Measurements from ENCODE around the gene SLC37A3. TPM values are rescaled to one million over a fixed set of nuclear protein-coding genes. Genes with fewer than 3 reads are reported as not detected.
"Not testable (repeated sequence)": the region's sequence is repeated elsewhere in the genome, so short reads cannot be mapped to it uniquely, and the experiment has no call there.

SLC37A3 gene
- total RNA-seq, 1 experiment from 2014 or later: 25.5 TPM

DNA sequence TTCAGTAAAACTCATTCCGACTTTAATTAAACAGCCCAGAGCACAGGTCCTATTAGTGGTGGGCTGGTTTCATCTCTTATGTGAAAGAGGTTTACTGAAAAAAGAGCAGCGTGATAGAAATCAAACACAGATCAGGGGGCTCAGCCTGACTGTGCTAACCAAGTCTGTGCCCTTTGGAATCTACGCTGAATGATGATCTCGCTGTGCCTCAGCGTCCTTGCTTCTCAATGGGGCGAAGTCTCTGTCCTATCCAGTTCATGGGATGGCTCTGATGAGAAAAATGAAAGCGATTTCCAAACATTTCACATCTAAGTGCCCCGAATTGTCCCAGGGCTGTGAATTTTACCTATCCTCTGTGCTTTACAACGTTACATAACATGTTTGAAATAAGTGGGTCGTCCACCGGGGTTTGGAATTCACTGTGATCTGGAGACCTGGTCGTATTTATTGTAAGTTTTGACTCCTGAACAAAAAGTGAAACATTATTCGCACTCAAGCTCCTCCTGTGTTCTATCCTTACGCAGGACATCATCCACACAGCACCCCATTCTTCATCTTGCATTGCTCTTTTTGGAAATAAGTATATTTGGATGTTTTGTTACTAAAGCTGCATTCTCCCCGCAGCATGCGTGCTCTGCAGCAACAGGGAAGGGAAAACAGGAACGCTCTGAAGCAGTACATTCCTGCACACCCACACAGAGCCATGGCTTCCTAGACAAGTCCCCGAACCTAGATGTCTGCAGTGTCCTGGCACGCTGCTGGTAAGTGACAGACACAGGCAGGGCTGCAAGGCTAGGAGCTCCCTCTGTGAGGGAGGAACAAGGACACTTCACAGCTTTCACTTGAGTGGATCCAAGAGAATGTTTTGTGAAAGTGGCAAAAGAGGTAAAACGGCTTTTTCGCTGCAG is 83.5 kb downstream of the SLC37A3 start:
- Mint-ChIP-seq H3K27ac (ENCODE audit: low read depth, unreplicated experiment) (peak overlapping the region; percentile 95), H3K4me1 (ENCODE audit: insufficient read depth, unreplicated experiment) (peaks cover 32% of the 10 kb centered on the region), H3K27me3 (ENCODE audit: insufficient read depth, unreplicated experiment) (no peaks in the 10 kb centered on the region), H3K4me3 (ENCODE audit: unreplicated experiment) (peak overlapping the region; percentile 71), H3K9me3 (ENCODE audit: unreplicated experiment) (peaks cover 21% of the 10 kb centered on the region), H3K36me3 (ENCODE audit: insufficient read depth, unreplicated experiment) (no peaks in the 10 kb centered on the region)
- DNase-seq (ENCODE audit: unreplicated experiment): no peak
- intact Hi-C loops (cut with micrococcal nuclease): no loop called here
- no TSS peak for BruUV-seq (replicated peaks)
- ChIA-PET POLR2A (interaction anchor here (0.7 to 3.7 kb wide), 6 partner anchors 8 to 168 kb away, joined by 3 to 97 read pairs (median 5); partner anchors contain the start of gene KDM7A), CTCF (interaction anchor here (1.2 to 3.5 kb wide), 3 partner anchors 11 to 383 kb away, joined by 5 to 22 read pairs (median 7); no protein-coding TSS in a partner anchor)
- TF ChIP-seq, protein P1, sequence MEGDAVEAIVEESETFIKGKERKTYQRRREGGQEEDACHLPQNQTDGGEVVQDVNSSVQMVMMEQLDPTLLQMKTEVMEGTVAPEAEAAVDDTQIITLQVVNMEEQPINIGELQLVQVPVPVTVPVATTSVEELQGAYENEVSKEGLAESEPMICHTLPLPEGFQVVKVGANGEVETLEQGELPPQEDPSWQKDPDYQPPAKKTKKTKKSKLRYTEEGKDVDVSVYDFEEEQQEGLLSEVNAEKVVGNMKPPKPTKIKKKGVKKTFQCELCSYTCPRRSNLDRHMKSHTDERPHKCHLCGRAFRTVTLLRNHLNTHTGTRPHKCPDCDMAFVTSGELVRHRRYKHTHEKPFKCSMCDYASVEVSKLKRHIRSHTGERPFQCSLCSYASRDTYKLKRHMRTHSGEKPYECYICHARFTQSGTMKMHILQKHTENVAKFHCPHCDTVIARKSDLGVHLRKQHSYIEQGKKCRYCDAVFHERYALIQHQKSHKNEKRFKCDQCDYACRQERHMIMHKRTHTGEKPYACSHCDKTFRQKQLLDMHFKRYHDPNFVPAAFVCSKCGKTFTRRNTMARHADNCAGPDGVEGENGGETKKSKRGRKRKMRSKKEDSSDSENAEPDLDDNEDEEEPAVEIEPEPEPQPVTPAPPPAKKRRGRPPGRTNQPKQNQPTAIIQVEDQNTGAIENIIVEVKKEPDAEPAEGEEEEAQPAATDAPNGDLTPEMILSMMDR (IDR thresholded peaks at IDR 0.05; ENCODE audit: unreplicated experiment): no peak

DNA sequence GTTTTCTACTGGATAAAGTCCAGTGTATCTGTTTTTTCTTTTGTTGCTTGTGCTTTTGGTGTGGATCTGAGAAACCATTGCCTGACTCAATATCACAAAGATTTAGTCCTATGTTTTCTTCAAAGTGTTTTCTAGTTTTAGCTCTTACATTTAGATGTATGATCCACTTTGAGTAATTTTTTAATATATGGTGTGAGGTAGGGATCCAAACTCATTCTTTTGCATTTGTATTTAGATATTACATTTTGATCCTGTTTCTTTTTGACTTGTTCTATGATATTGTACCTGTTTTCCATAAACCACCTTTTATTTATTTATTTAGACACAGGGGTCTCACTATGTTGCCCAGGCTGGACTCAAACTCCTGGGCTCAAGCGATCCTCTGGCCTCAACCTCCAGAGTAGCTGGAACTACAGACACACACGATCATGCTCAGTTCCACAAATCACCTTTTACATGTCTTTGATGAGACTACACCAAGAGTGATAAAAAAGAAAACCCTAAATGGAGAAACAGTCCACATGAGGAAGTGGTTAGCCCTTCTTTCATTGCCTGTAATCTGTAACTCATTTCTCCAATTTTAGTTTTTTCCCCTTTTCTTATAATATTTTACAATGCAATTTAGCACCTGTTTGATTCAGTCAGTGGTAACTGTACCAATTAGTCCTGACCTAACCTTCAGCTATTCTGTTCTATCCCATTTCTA is 86.0 kb downstream of the SLC37A3 start:
- Mint-ChIP-seq H3K27ac (ENCODE audit: low read depth, unreplicated experiment) (no peak overlapping the region), H3K4me3 (ENCODE audit: unreplicated experiment) (no peak overlapping the region), H3K27me3 (ENCODE audit: insufficient read depth, unreplicated experiment) (no peaks in the 10 kb centered on the region), H3K4me1 (ENCODE audit: insufficient read depth, unreplicated experiment) (peaks cover 32% of the 10 kb centered on the region), H3K9me3 (ENCODE audit: unreplicated experiment) (peaks cover 15% of the 10 kb centered on the region), H3K36me3 (ENCODE audit: insufficient read depth, unreplicated experiment) (no peaks in the 10 kb centered on the region)
- POLR2A ChIA-PET: interaction anchor here (0.7 kb wide), 3 partner anchors 70 to 1524 kb away, joined by 3 read pairs; no protein-coding TSS in a partner anchor
- CTCF ChIA-PET: interaction anchor here (0.8 kb wide), 1 partner anchor 61 kb away, joined by 3 read pairs; no protein-coding TSS in a partner anchor
- DNase-seq (ENCODE audit: unreplicated experiment): no peak
- TF ChIP-seq, protein P1 (IDR thresholded peaks at IDR 0.05; ENCODE audit: unreplicated experiment): no peak
- intact Hi-C loops (cut with micrococcal nuclease): no loop called here
- no TSS peak for BruUV-seq (replicated peaks)

DNA sequence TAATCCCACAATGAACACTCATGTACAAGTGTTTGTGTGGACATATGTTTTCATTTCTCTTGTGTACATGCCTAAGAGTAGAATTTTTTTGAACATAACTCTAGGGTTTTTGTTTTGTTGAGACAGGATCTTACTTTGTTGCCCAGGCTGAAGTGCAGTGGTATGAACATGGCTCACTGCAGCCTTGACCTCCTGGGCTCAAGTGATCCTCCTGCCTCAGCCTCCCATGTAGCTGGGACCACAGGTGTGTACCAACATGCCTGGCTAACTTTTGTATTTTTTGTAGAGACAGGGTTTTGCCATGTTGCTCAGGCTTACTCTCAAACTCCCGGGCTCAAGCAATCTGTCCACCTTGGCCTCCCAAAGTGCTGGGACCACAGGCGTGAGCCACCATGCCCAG is 87.2 kb downstream of the SLC37A3 start:
- H3K27ac Mint-ChIP-seq (ENCODE audit: low read depth, unreplicated experiment); H3K4me3 Mint-ChIP-seq (ENCODE audit: unreplicated experiment); DNase-seq (ENCODE audit: unreplicated experiment); intact Hi-C loops (cut with micrococcal nuclease); CTCF ChIA-PET; POLR2A ChIA-PET; H3K36me3 Mint-ChIP-seq (ENCODE audit: insufficient read depth, unreplicated experiment); BruUV-seq (replicated peaks); H3K27me3 Mint-ChIP-seq (ENCODE audit: insufficient read depth, unreplicated experiment): not testable (repeated sequence)
- Mint-ChIP-seq H3K4me1 (ENCODE audit: insufficient read depth, unreplicated experiment) (peaks cover 22% of the 10 kb centered on the region), H3K9me3 (ENCODE audit: unreplicated experiment) (peaks cover 15% of the 10 kb centered on the region)

DNA sequence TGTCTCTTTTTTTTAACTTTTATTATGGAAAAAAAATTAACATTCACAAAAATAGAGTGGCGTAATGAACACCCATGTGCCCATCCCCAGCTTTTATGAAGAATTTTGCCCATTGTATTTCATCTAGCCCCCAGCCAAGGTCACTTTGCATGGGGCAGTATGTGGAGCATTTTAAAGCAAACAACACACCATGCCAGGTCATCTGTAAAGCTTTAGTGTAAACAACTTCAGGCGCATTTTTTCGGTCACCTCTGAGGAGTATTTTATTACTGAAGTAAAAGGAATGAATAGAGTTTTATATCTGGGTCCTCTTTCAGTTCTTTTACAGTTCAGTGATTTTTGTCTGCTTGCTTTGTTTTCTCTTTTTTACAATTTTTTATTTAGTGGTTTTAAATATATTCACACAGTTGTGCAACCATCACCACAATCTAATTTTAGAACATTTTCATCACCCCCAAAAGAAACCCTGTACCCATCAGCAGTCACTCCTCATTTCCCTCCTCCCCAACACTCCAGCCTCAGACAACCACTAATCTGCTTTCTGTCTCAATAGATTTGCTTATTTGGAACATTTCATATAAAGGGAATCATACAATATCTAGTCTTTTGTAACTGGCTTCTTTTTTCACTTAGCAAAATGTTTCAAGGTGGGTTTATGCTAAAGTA is 87.9 kb downstream of the SLC37A3 start:
- no peak overlapping the region for H3K27ac Mint-ChIP-seq (ENCODE audit: low read depth, unreplicated experiment)

More for the DNA sequence above, 87.9 kb downstream of the SLC37A3 start:
- no peaks in the 10 kb centered on the region for H3K27me3 Mint-ChIP-seq (ENCODE audit: insufficient read depth, unreplicated experiment)
- TF ChIP-seq, protein P1 (IDR thresholded peaks at IDR 0.05; ENCODE audit: unreplicated experiment): no peak
- peaks cover 15% of the 10 kb centered on the region for H3K9me3 Mint-ChIP-seq (ENCODE audit: unreplicated experiment)
- H3K4me3 Mint-ChIP-seq (ENCODE audit: unreplicated experiment): no peak overlapping the region
- intact Hi-C loops (cut with micrococcal nuclease): no loop called here
- POLR2A ChIA-PET: no interaction called here
- no peak for DNase-seq (ENCODE audit: unreplicated experiment)
- H3K36me3 Mint-ChIP-seq (ENCODE audit: insufficient read depth, unreplicated experiment): no peaks in the 10 kb centered on the region
- peaks cover 15% of the 10 kb centered on the region for H3K4me1 Mint-ChIP-seq (ENCODE audit: insufficient read depth, unreplicated experiment)
- no TSS peak for BruUV-seq (replicated peaks)
- CTCF ChIA-PET: no interaction called here
